ENCODE results near the gene MDGA2. TPM values are rescaled to one million over a fixed set of nuclear protein-coding genes. Genes with fewer than 3 reads are reported as not detected.

Gene MDGA2
- total and polyA plus RNA-seq, 2 of the 8 experiments (the other 6 are each of a cell fraction or from before 2014, with no cell fraction given): 0.11 to 0.69 TPM

DNA sequence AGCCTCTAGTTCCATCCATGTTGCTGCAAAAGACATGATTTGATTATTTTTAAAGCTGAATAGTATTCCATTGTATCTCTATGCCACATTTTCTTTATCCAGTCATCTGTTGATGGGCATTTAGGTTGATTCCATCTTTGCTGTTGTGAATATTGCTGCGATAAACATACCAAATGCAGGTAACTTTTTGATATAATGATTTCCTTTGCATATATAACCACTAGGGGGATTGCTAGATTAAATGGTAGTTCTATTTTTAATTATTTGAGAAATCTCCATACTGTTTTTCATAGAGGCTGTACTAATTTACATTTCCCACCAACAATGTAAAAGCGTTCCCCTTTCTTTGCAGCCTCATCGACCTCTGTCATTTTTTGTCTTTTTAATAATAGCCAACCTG, 342.5 kb downstream of the MDGA2 start:
- Histone ChIP-seq H3K4me1 (replicated peaks in 1 of 4; ENCODE audit: control insufficient read depth in 3 of 4, insufficient read depth in 4 of 4, low read length in 3 of 4) (no peaks in the 10 kb centered on the region), H3K4me3 (ENCODE audit: extremely low read depth in 1 of 4, insufficient read depth in 2 of 4, low read depth in 3 of 4, low read length in 4 of 4) (no peak overlapping the region), H3K9ac (replicated peaks in 1 of 4; ENCODE audit: extremely low read depth in 1 of 4, low read depth in 3 of 4, low read length in 3 of 4) (no peak overlapping the region), H2BK15ac (ENCODE audit: low read length) (no peak overlapping the region), H2BK5ac (ENCODE audit: low read depth, low read length) (no peak overlapping the region), H2AFZ (ENCODE audit: low read length) (no peak overlapping the region), H2AK5ac (ENCODE audit: low read depth, low read length) (no peak overlapping the region), H3K79me2 (ENCODE audit: control insufficient read depth in 1 of 2, insufficient read depth in 2 of 2, low read length in 2 of 2) (no peaks in the 10 kb centered on the region), H3K9me3 (ENCODE audit: insufficient read depth in 2 of 2, low read depth in 1 of 2, low read length in 1 of 2) (no peaks in the 10 kb centered on the region), H3K14ac (ENCODE audit: insufficient read length) (no peak overlapping the region), H3K56ac (replicated peaks; ENCODE audit: insufficient read length, low read depth, low read length) (no peak overlapping the region), H3K4ac (replicated peaks; ENCODE audit: insufficient read length, low read depth, low read length) (no peak overlapping the region), H3K23me2 (ENCODE audit: low read depth, low read length) (no peaks in the 10 kb centered on the region), H3K79me1 (ENCODE audit: low read depth, low read length) (no peaks in the 10 kb centered on the region), H3K18ac (ENCODE audit: extremely low read depth, low read length) (no peak overlapping the region), H3K4me2 (ENCODE audit: insufficient read depth in 1 of 2, low read depth in 2 of 2, low read length in 2 of 2) (no peak overlapping the region), H4K8ac (ENCODE audit: extremely low read depth, insufficient read depth, low read length) (no peak overlapping the region), H4K5ac (ENCODE audit: insufficient read length, low read depth, low read length) (no peak overlapping the region), H3K36me3 (ENCODE audit: control insufficient read depth in 2 of 4, insufficient read depth in 4 of 4, low read length in 3 of 4) (no peaks in the 10 kb centered on the region), H2BK120ac (replicated peaks; ENCODE audit: low read depth, low read length) (no peak overlapping the region), H4K20me1 (replicated peaks in 1 of 2; ENCODE audit: control insufficient read depth in 1 of 2, insufficient read depth in 2 of 2, low read length in 2 of 2) (no peaks in the 10 kb centered on the region), H2BK12ac (ENCODE audit: low read depth, low read length) (no peak overlapping the region), H3K27me3 (replicated peaks in 1 of 4; ENCODE audit: control insufficient read depth in 3 of 4, extremely low read depth in 1 of 4, insufficient read depth in 3 of 4, low read length in 3 of 4) (no peaks in the 10 kb centered on the region), H3K27ac (ENCODE audit: low read depth, low read length) (no peak overlapping the region), H3K23ac (ENCODE audit: insufficient read length) (no peak overlapping the region), H4K91ac (replicated peaks; ENCODE audit: insufficient read length, low read length) (no peak overlapping the region), H2BK20ac (ENCODE audit: low read length) (no peak overlapping the region)
- DNase-seq (ENCODE audit: low read depth in 1 of 2, low spot score in 2 of 2) (no peak), FAIRE-seq (no peak)
- WGBS, 2 experiments (ENCODE audit: extremely low coverage in 1 of 2, insufficient coverage in 1 of 2, insufficient read length in 1 of 2, insufficient replicate concordance in 2 of 2, low coverage in 1 of 2, low lambda C conversion rate in 2 of 2, missing lambda C conversion rate in 1 of 2): 85% methylated on average over 3 of the region's 3 CpGs; no CpG with 5 or more reads in 1 of the 2 experiments
- CTCF ChIA-PET (ENCODE audit: partially characterized antibody): interaction anchor here (0.6 to 1.1 kb wide), 4 partner anchors 12 to 119 kb away, joined by 3 read pairs; no protein-coding TSS in a partner anchor
- POLR2A ChIA-PET (ENCODE audit: partially characterized antibody): no interaction called here
- TF ChIP-seq JUND (IDR thresholded peaks at IDR 0.05; ENCODE audit: low read length) (no peak), NRF1 (IDR thresholded peaks at IDR 0.05; ENCODE audit: low read depth, low read length) (no peak)

All from H1 (cell line).